ENCODE measurements around the gene NDST3.

The NDST3 gene

DNA sequence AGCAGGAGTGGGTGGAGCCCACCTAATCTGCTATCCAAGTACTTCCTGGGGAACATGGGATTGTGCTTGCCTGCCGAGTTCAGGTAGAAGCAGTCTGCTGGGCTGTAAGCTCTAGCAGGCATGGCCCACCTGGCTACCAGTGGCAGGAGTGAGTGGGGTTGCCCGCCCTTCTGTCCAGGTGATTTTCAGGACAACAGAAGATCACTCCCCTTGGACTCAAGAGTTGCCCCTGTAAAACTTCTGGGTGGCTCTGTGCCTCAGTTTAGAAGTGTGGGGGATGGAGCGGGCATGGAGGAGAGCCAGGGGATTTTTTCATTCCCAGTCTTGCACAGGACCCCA lies 43.5 kb downstream of the NDST3 start:
- no peak for DNase-seq

DNA sequence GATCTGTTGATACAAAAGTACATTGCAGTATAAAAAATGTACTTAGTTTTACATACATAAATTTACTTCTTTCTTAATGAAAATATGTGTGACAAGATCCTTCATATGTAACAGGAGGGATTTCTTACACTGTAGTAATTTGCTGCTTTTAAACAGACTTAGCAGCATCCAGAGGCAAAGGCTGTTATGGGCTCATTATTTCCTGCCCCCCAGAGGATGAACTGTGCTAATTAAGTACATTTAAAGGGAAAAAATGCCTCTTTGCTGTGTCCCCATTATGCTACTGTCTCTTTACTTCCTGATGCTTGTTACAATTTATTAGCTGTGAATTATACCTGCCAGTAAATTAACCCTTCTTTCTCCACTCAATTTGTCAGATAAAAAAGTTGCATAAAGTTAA lies 47.1 kb downstream of the NDST3 start:
- DNase-seq = no peak

DNA sequence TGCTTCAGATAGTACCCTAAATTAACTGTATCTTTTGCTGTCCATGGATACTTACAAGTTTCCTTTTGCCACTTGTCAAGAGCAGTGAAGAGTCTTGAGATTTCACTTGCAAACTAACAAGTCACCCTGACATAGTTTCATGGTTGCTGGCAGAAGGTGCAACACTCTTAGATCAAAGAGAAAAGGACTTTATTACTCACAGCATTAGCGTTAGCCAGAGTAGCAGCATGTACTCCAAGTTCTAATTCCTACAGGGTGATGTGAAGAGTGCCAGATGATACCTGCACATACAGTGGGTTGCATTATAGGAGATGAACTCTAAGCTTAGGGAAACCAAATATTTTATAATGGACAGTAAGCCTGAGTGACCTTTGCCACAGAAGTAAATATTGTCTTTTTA lies 47.9 kb downstream of the NDST3 start:
- no peak for DNase-seq

DNA sequence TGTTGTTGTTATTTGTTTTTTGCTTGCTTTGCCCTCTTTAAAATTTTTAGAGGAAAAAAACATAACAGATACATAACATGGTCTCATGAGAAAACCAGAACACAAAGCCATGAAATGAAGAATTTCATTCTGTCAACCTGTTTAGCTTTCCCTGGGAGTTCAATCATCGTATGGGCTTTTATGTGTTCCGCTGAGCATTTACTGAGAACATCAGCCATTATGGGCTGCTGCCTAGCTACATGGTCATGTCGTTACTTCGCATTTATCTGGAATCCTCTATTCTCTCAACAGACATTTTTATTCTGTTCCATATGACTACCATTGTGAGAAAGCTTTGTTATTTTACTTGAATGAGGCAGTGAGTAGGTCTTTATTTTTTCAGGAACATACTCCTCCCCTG lies 51.4 kb downstream of the NDST3 start:
- DNase-seq = no peak

DNA sequence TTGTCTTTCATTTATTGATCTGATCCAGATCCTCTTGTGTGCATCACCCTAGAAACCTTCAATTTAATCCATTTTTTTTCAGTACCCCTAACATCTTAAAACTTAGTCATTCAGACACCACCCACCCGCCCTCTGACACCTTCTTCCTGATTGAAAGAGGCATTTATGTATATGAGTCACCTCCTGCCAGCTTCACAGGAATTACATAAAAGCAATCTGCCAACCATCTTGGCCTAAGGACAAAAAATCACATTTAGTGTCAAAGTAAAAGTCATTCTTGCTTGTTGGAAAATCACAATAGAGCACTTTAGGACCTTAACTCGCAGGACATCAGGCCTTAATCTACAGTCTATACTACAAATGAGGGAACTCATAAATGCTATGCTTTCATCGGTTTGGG lies 52.1 kb downstream of the NDST3 start:
- DNase-seq = peak in 23 of 56 donors; percentile 1 to 75 (median 18)

DNA sequence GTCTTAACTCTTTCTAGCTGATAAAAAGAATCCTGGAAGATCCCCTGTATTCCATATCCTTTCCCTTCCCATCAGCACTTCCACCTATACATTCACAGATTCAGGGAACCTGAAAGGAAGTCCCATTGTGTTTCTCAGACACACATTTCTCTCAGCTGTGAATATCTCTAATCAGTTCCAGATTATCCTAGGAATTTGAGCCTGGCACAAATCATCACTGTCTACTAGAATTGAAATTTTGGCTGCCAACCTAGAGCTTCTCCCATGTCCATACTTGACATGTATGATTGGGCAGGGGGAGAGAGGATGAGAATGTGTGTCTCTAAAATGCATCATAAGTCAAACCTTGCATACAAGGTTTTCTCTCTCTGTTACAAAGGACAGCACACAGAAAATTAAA lies 53.1 kb downstream of the NDST3 start:
- DNase-seq = no peak

DNA sequence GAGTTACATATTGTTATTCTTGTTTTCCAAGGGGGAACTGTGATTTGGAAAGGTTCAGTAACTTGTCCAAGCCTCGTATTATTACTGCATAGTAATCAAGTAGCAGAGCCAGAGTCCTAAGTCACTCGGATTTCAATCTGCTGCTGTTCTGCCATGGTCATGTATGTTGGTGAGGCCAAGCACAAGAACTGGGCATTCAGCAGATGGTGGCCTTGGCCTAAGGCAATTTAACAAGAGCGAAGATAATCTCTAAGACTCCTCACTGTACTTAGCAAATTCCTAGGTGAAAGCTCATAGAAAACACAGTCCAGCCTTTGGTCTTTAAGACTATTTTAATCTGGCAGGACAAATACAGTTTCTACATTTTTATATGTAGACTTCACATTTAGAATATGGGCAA lies 64.8 kb downstream of the NDST3 start:
- DNase-seq = no peak

DNA sequence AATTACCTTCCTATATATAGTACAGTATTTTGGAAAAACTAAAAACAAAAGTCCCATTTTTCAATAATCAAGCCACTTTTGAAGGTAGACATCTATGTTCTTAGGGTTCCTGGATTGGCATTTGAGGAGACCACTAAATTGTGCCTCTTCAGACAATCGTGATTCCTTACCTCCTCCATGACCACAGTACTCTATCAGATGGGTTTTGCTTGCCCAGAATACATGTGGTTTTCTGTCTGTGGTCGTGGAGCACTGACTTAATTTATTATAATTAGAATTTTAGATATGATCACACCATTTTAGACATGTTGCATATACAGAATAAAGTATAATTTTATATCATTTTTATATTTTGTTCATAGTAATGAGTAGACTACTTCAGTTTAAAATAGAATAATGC lies 67.9 kb downstream of the NDST3 start:
- DNase-seq = no peak

DNA sequence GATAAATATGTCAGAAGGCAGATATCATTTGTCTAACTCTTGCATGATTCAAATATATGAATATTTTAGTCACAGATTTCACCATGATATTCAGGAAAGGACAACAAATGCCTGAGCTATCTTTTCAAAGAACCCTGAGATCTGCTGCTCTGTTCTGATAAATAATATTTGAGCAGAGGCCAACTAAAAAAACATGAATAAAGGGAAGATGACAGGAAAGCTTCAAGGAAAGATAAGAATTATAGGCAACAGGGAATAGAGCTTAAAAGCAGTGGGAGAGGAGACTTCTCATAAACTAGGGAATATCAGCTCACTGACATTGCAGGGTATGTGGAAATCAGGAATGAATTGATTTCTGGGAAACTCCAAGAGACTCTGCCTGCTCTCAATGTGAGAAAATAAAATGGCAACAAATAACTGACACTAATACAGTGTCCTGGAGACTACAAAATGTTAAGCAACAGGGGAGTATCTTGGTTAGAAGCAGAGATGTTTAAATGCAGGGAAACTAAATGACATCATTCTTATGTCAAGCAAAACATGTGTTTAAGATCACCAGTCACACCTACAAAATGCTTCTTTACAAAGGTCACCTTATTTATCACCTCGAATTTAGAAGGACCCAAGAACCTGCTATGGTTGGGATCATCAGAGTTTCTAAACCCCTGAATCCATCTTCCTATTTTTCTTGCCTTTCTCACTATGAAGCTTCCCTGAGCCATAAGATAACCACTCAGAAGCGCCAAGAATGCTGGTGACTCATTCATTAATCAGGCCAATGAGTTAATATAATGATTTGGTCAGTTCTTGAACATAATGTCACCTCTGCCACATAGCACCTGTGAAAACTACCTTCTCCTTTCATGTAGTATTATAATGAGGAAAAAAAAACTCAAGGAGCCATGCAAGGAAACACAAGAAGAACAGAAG lies 78.1 kb downstream of the NDST3 start:
- no peak for DNase-seq

DNA sequence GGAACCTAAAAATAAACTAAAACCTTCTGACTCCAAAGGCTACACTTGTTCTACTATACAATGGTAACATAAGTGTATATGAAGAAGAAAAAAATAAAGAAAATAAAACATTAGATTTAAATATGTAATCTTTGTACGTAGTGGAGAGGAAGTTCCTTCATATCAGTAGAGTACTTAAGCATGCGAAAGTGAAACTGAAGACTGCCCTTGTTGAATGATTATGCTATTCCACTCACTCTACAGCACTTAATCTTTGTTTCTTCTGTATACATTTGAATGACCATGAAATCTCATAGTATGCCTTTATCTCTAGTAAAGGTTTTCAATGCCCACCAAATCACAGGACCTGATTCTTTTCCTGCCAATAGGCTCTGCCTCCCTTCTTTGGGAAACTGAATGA lies 78.9 kb downstream of the NDST3 start:
- DNase-seq = no peak

DNA sequence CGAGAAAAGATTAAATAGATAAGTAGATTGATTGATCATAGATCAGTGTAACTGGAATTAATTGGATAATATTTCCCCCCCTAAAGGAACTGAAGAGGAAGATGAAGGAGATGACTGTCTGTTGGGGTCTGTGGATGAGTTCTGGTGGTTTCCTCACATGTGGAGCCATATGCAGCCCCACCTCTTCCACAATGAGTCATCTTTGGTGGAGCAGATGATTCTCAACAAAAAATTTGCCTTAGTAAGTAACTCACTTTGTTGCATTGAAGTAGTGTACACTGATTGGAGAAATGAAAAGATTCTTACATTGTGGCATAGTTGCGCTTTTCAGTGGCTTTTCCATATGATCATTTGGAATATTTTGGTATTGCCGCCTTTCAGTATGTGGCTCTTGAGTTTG lies 80.4 kb downstream of the NDST3 start:
- DNase-seq = no peak

DNA sequence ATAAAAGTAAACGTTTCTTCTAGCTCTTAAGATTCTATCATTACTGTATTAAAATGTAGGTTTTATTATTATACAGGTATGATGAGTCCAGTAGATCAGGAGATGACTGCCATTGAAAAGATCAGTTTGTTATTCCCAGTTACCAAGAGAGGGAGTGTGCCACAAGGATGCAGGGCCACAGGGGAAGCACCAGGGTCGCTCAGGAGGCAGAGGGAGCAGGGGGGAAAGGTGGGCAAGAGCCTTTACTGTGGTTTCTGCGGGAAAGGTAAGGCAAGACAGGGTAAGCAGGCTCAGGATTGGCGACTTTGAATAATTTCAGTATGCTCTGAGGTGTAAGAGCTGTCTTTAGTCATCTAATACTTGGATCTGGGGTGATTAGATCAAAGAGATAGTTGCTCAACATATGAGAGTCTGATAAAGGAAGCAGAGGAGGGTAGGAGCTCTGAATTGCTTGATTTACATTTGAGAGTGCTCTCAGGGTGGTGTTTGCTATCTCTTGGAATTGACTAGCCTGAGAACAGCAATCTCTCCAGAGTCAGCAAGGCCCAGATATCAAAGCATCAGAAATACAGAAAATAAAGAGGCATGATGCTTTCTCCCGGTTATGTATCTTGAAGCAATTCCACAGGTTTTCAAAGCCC lies 86.0 kb downstream of the NDST3 start:
- DNase-seq = no peak

DNA sequence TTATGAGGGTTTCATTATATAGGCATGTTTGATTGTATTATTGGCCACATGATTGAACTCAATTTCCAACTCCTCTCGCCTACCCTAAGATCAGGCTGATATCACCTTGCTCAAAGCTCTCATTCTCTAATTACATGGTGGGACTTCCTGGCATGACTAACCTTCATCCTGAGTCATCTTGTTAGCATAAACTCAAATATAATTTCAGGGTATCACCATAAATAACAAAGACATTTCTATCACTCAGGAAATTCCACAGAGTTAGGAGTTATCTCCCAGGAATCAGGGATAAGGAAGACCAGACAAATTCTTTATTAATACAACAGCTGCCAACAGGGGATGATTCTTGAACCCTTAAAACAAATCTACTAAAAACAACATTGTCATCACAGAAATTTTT lies 90.7 kb downstream of the NDST3 start:
- no peak for DNase-seq

DNA sequence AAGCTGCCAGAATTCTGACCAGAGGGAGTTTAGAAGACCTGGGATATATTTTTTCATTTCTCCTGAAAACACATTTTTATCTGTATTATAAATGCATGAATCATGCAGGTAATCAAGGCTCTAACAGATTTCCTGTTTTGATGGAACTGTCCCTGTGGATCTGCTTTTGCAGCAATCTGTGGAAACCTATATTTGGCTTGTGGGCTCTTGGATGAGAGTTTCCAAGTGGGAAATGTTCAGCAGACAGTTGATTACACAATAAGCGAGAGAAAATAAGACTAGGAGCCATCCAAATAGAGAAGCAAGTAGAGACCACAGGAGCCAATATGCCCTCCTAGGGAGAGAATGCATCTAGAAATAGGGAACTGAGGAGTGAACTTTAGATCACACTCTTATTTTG lies 105.0 kb downstream of the NDST3 start:
- DNase-seq = no peak

DNA sequence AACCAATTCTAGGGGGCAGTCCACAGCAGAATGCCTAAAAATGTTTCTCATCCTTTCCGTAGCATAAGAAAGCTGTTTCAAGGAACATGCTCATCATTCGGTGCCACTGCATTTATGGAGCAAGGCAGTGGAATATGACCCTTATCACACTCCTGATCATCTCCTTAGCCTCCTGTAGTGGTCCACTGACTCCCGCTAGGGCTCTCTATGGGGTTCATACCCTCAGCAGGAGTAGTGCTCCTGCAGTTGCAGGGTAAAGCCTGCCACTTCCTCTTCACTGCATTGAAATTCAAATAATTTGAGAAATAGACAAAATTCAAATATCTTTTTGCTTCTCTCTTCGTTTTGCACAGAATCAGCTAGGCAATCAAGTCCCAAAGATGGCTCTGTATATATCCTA lies 107.0 kb downstream of the NDST3 start:
- DNase-seq = no peak

DNA sequence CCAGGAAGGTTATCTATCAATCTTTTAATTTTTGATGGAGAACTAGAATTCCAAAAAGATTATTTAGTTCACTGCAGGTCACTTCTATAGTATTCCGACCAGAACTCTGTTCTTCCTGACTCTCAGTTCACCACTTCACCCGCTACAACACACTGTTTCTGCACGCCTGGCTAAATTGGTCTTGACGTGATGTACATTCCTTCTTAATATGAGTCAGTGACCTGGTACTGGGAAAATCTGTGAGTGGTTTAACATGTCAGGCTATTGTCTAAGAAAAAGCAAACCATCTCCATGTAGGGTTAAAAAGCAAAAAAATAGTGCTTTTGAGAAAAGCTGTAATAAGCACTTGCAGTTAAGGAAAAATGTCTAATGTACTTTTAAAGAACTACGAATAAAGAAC lies 120.4 kb downstream of the NDST3 start:
- DNase-seq = no peak

DNA sequence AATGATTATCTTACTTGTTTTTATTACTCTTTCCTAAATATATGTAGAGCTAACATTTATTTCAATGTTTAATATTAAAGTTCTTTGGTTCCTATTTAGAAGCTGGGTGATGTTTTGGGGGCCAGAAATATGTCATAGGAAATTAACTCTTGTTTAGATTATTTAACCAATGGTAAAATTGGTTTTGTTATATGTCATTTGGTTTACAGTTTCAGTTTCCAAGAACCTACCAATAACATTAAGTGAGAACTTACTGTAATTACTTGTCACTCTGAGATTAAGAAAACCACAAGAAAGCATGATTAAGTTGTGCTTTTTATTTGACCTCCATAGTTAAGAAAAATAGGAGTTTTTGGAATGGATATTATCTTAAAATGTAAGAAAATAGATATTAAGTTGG lies 121.2 kb downstream of the NDST3 start:
- DNase-seq = no peak

DNA sequence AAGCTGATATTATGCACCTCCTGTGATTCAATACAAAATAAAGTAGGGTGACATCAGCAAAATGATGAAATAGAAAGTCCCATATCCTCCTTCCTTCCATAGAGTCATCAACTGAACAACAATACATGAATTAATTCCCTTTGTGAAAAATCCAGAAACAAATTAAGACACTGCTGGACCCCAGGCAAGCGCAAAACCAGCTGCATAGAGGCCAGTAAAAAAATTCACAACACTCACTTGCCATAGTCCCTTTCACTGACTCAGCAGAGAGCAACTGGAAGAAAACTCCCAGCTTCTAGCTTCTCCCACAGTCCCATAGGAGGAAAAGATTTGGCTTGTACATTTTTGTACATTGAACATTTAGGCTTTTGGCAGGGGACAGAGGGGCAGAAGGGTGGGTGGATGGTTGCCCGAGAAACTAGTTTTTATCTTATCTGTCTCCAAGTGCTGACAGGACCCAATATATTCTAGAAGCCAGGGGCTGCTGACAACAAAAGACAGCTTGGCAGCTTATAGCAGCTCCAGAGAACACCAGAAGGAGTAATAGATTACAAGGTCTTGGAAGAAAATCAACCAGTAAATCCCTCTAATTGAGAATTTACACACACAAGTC lies 124.6 kb downstream of the NDST3 start:
- no peak for DNase-seq

DNA sequence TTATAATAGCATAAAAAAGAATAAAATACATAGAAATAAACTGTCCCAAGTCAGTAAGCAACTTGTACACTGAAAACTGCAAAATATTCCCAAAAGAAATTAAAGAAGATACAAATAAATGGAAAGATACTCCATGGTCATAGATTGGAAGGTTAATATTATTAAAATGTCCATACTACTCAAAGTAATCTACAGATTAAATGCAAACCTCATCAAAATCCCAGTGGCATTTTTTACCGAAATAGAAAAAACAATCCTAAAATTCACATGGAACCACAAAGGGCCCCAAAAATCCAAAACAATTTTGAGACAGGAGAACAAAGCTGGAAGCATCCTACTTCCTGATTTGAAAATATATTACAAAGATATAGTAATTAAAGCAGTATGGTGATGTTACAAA lies 133.0 kb downstream of the NDST3 start:
- no peak for DNase-seq

DNA sequence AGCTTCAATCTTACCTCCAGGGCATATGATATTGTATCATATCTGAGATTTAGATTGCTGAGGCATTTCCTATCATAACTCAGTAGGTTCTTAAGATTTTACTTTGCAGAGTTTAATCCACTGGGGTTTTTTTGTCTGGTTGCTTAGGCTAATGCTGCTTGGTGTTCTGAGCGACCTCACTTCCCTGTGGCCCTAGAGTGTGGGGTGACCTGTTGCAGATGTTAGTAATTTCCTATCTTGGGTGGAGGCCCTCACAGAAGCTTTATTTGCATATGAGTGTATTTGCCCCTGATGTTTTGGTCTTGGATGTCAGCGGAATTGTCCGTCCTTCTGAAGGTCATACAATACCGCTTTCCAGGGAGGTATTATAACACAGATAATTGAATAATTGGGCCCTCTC lies 137.1 kb downstream of the NDST3 start:
- no peak for DNase-seq

DNA sequence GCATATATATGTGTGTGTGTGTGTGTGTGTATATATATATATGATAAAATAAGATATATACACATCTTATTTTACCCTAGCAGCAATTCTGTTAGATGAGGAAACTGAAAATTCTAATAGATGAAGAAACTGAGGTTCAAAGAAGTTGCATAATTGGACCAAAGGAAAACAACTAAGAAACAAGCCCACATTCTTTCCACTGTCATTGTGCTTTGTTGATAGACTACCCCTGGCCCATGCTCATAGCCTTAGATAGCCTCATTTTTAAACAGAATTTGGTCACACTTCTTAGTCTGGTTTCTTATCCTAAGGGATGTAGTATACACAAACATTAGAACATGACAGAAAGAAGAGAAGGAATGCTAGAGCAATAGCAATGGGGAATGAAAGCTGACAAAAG lies 138.8 kb downstream of the NDST3 start:
- DNase-seq = no peak

DNA sequence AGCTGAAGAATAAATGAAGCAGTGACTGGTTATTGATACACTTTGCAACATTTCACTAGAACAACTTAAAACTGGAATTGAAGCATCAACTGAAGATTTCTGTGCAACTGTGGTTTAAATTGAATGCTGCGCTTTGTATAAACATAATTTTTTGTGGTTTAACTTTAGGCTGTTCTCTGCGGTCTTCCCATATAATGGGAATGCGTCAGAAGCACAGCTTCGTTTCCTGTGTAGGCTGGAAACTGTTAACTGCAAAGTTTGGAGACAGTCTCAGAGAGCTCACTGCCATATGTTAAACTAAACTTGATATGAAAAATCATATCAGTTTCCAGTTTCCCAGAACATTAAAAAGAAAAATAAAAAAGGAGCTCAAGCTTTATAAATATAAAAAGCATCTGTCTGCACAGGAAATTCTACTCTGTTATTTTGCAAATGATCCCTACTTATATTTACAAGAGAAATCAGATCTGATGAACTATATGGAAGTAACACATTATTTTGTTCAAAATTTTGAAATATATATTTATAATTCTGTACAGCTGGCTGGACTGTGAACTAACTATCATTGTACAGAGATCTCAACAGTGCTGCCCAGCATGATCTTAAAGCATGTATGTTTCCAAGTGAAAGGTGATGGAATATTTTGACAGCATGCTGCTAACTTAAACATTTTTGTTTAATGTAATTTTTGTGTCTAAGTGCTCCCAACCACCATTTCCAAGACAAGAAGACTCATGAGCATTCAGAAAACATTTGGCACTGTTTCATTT lies 139.9 kb downstream of the NDST3 start:
- DNase-seq = no peak

All from nucleus accumbens (tissue), 56 donors.